ENCODE data around the gene HMX2.
A peak's percentile ranks its signal among the peaks of the same experiment; 100 is the strongest.
"Not testable (repeated sequence)": the region's sequence is repeated elsewhere in the genome, so short reads cannot be mapped to it uniquely, and the experiment has no call there.

The HMX2 gene

DNA sequence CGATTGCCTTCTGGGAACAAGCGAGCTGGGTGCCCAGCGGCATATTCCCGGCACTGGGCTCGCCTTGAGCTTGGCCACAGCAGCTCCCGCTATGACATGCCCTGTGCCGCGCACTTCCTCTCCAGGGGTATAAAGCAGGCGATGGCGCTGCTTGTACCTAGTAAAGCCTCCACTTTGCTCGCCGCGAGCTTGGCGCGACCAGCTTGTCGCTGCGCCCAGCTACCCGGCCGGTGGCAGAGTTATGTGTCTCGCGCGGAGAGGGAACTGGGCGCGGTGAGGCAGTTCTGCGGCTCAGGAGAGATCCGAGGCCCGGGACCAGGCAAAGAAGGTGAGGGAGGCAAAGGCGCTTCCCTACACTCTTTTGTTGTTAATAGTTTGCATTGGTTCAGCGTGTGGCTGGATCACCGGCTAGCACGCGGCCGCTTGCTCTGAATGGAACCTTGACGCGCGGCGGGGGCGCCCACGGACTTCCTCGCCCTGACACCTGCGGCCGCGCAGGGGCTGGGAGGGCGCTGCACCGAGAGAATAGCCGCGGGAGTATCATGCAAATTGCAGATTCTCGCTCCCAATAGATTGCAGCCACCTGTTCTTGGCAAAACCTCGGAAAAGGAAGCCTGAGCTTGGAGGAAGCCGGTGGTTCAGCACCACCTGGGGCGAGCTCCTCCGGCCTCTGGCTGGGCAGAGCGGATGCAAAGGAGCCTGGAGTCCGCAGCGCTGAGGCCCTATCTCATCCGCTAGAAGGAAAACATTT lies 3.2 kb downstream of the HMX2 start:
- no peak for DNase-seq (ENCODE audit: low read depth, low spot score)

DNA sequence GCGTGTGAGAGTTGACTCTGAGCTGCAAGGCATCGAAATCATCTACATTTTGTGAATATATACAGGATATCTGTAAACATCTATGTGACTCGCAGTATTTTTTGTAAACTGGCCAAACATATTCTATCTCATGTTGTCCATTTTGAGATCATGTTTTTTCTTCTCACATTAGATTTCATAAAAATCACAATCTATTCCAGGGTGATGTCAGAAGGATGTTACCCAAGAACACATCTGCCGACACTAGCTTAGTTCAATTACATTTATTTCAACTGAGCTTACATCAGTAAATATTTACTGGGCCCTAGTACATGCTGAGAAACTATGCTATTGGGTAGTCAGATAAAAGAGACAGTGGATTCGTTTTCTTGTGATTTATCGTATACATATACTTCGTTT lies 3.8 kb downstream of the HMX2 start:
- no peak for DNase-seq (ENCODE audit: low read depth, low spot score)

DNA sequence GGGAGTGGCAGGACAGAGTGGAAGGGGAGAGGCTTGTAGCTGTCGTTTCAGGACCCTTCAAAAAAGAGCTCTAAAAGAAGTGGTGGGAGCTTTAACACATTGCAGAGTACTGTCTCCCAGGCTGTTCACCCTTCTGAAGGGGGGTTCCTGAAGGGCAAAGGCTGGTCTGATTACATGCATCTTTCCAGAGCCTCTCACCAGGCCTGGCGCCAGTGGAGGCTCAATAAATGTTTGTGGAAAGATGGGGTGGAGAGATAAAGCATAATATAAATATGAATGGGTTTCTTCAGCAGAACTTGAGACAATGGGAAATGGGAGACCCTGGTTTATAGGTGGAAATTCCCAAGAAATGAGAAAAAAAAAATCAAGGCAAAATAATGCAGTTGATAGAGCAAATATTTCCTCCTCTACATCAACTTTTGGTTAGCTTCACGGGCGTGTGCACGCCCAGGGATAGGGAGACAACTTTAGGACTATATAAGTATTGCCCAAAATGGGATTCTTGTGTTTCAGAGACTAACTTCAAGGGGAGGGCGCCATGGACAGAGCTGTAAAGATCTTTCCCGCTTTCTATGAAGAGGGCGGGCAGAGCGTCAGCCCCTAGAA lies 5.7 kb downstream of the HMX2 start:
- no peak for DNase-seq (ENCODE audit: low read depth, low spot score)

DNA sequence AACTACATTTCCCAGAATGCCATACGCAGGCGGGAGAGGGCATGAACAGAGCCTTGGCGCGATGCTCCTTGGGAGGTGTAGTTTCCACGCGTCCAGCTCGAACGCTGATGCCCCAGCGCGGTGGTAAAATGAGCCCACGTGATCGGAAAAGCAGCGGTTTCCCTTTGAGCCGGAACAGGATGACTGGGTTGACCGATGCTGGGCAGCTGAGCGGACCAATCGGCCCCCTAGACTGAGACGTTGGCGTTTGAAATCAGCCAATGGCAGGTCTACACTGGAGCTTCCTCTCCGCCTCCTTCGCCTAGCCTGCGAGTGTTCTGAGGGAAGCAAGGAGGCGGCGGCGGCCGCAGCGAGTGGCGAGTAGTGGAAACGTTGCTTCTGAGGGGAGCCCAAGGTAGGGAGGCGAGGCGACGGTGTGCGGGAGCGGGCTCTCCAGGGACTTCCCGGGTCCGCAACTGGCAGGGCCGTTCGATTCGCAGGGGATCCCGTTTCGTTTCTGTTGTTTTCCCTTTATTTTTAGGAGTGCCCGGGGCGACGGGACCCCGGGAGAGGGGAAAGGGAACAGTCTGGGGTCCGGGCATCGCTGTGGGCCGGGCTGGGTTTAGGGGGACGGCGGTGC lies 6.3 kb downstream of the HMX2 start, which contains the start of gene BUB3:
BUB3 (plus strand) TSS at position 311 of the 619 bp plus-strand sequence. CDS start 516 bp downstream, outside the sequence.
- DNase-seq (ENCODE audit: low read depth, low spot score) = peak; percentile 99

DNA sequence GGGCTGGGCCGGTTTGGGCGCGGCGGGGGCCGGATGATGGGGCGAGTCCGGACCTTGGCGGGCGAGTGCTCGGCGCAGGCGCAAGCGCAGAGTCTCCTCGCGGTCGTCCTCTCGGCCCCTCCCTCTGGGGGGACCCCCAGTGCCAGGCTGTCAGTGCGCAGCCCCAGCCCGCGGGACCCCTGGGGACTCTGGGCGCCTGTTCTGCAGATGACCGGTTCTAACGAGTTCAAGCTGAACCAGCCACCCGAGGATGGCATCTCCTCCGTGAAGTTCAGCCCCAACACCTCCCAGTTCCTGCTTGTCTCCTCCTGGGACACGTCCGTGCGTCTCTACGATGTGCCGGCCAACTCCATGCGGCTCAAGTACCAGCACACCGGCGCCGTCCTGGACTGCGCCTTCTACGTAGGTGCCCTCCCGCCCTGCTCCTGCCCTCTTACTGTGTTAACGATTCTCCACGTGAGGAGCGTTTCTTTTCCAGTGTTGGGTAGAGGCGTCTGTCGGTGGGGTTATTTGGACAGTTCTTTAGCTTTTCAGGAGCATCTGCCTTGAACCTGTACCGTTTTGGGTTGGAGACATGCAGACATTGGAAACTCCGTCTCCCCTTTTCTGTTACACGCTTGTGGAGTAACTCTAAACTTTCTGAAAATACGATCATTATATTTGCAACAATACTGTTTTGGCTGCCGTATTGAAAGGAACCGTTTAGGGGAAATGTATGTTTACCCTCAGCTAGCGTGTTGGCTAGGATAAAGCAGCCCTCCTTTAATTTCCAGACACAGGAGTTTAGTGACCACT lies 7.0 kb downstream of the HMX2 start:
- no peak for DNase-seq (ENCODE audit: low read depth, low spot score)

DNA sequence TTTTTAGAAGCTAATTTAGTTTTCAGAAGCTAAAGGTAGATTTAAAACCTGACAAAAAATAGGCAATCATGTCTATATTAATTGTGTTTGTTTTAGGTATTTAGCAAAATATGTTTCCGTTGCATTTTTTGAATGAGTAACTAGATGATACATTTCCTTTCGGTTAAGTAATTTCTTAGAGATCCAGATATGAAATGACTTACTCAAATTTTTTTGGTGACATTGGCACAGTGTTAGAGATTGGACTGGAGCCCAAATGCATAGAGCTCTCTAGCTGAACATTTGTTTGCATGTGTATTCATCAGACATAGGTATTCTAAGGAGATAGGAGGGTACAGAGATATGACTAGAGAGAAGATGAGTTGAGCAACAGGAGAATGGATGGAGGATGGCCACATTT lies 8.1 kb downstream of the HMX2 start:
- no peak for DNase-seq (ENCODE audit: low read depth, low spot score)

DNA sequence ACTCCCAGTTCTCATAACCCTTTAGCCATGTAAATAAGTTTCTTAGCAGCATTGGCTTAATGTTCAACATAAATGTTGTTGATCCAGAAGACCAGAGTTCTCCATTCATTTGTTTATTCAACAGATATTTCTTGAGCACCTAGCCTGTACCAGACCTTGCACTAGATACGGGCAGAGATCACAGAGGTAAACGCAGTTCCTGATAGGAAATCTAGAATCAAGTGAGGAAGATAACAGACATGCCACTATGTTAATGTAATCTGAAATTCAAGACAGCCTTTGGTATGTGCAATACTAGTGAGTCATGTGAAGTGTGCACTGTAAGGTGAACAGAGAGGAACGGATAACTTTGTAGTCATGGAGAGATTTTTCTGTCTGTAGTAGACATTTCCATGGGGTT lies 9.3 kb downstream of the HMX2 start:
- DNase-seq (ENCODE audit: low read depth, low spot score) = no peak

DNA sequence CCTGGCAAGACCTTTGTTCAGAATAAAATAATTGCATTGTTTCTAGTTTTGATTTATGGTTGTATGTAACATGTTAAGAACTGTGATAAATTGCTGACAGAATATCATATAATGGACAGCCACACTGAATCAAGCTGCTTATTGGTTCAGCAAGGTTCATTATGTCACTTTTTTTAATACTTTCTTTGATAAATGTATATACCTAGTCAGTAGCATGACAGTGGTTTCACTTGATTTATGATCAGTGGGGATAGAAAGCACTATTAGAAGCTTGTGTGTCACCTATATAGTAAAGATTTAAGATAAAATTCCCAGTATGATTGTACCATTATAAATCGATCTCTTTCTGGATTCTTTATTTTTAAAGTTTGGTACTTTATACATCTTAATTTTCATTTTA lies 10.7 kb downstream of the HMX2 start:
- no peak for DNase-seq (ENCODE audit: low read depth, low spot score)

DNA sequence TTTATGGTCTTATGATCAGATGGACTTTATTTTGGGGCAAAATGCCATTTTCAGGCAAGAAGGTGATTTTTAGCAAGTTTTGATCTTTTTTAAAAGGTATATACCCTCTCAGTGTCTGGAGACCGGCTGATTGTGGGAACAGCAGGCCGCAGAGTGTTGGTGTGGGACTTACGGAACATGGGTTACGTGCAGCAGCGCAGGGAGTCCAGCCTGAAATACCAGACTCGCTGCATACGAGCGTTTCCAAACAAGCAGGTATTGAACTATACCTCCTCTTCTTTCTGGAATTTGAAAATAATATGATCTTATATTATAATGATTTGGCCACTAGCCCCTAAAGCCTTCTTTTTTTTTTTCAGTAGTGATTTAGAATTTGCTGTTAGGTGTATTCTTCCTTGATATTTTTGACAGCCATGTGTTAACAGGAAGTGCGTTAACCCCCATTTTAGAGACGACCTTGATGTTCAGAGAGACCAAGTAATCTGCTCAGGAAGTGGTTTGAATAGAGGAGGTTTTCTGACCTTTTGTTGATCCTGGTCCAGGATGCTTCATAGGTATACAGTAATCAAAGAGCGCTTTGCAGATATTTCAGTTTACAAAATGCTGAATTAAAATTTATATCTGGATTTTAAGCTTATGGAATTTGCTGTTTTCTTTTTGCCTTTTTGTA lies 12.5 kb downstream of the HMX2 start:
- DNase-seq (ENCODE audit: low read depth, low spot score) = no peak

DNA sequence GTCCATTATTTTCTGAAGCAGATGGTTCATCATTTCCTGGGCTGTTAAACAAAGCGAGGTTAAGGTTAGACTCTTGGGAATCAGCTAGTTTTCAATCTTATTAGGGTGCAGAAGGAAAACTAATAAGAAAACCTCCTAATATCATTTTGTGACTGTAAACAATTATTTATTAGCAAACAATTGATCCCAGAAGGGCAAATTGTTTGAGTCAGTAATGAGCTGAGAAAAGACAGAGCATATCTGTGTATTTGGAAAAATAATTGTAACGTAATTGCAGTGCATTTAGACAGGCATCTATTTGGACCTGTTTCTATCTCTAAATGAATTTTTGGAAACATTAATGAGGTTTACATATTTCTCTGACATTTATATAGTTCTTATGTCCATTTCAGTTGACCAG lies 16.4 kb downstream of the HMX2 start:
- no peak for DNase-seq (ENCODE audit: low read depth, low spot score)

DNA sequence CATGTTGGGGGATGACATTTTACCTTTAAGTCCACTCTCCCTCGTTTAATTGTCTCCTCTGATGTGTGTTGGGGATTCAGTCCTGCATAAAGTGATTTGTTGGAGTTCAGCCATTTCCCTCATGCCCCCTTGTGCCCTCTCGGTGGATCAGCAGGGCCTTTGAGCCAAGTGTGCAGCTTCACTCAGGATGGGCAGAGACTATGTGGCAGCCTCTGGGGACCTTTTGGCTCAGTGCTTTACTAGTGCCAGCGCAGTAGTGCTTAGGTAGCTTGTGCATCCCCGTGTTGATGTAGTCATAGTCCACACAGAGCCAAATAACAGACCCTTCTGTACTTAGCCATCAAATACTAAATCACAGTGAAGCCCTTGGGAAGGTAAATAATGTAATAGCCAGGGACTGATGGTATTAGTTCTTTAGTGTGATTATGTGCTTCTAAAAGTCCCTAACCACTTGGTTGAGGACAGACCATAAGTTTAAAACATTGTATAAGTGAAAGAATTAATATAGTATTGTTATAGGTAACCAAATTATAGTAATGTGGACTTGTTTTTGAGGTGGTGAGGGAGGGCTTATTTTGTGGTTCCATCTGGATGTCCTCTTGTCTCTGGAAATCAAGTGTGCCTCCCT lies 17.6 kb downstream of the HMX2 start:
- no peak for DNase-seq (ENCODE audit: low read depth, low spot score)

DNA sequence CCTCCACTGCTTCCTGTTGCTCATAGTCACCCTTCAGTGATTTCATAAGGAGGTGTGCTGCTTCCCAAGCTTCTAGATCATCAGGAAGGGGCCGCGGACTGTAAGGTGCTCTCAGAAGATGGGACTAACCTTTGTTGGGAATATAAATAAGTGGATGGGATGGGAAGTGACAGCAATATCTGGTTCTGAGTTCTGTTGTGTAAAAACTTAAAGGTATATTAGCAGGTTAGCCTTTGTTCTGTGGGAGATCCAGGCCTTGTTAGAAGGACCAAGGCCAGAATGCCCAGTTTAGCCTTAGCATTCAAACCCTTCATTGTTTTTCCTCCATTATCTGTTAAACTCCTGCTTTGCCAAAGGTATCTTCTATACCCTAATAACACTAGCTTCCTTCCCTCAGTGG lies 18.7 kb downstream of the HMX2 start:
- DNase-seq (ENCODE audit: low read depth, low spot score) = no peak

DNA sequence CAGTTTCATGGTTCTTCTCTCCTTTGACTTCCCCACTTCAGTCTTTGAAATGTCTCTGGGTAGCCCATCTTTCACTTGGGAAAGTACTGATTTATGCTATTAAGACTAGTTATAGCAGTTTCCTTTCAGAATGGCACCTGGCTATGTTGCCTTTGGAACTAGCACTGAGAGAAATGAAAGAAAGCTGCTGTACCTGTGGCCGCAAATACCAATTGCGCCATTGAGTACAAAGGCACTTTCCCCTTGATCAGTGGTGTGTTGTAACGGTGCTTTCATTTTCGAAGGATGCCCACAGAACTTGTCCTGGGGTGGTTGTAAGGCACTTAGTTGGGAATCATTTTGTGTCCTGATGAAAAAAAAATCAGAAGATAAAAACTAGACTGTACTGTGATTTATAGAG lies 23.0 kb downstream of the HMX2 start:
- DNase-seq (ENCODE audit: low read depth, low spot score) = no peak

DNA sequence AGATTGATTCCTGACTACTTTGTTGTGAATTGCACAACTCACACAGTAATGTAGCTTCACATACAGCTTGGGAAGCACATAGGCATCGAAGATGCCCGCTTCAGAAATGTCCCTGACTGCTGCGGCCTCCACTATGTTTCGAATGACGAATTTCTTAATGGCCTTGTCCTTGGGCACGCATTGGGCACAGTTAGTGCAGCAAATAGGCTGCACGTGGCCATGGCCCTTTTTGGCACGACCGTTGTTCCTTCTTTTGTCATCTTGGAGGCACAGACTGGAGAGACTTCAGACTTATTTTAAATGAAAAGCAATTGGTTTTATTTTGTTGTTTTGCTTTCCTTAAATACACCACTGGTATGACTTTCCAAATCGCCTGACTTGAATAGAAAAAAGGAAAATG lies 23.7 kb downstream of the HMX2 start:
- DNase-seq (ENCODE audit: low read depth, low spot score) = not testable (repeated sequence)

DNA sequence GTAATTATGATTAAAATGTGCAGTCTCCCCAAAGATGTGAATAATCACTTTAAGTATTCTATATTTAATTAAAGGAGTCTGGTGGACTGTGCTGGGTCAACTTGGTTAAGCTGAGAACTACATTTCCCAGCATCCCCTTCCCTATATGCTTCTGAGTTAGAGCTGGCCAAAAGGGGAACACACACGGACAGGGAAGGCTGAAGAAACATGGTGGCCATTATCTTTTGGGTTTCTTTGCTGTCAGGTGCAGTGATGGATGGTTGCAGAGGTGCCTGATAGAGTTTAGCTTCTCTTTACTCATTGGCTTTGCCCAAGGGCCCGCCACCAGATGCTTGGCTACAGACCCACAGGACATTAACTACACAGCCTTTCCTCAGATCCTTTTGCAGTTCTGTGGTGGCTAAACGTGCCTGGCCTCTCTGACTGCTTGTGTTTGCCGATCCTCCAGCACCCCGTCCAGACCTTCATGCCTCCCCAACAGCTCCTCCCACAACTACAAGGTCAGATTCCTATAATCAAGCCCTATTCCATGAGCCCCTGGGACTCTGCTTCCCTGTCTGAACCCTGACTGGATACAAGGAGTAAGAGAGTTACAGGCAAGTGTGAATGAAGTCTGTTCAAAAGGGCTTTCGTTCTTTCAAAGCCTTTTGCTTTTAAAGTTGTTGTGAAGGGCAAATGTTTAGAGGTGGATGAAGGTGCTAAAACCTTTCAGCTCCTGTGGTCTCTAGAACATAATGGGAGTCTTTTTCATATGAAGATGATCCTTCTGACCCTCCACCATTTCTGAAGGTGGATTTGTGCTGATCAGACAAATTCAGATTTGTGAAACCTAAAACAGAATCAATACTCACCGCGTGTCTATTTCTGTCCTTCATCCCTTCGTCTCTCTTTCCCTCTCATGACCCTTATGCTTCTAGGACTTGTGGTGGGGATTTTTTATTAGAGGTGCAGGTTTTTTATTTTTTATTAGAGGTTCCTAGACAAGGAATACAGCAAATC lies 27.8 kb downstream of the HMX2 start:
- DNase-seq (ENCODE audit: low read depth, low spot score) = no peak

DNA sequence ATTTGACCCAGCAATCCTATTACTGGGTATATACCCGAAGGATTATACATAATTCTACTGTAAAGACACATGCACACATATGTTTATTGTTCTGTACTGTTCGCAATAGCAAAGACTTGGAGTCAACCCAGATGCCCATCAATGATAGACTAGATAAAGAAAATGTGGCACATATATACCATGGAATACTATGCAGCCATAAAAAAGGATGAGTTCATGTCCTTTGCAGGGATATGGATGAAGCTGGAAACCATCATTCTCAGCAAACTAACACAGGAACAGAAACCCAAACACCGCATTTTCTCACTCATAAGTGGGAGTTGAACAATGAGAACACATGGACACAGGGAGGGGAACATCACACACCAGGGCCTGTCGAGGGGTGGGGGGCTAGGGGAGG lies 30.5 kb downstream of the HMX2 start:
- DNase-seq (ENCODE audit: low read depth, low spot score) = not testable (repeated sequence)

DNA sequence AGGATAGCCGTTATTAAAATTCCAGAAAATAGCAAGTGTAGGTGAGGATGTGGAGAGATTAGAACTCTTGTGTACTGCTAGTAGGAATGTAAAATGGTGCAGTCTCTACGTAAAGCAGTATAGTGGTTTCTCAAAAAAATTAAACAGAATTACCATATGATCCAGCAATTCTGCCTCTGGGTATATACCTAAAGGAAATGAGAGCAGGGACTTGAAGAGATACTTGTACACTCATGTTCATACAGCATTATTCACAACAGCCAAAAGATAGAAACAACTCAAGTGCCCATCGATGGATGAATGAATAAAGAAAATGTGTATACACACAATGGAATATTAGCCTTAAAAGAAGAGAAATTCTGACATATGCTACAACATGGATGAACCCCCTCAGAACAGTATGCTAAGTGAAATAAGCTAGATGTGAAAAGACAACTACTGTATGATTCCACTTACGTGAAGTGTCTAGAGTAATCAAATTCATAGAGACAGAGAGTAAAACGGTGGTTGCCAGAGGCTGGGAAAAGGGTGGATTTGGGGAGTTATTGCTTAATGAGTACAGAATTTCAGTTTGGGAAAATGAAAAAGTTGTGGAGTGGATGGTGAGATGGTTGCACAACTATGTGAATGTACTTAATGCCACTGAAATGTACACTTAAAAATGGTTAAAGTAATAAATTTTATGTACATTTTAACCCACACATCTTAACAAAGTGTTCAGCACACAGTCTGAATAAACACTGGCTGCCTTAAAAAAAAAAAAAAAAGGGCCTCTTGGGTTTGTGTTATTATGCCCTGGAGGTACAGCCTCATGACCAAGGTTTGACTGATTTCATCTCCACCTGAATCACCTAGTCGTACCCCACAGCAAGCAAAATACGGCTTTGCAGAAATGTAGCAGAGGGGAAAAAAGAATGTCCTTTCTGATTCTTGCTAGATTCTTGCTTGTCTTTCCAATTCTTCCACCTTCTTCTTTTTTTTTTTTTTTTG lies 32.5 kb downstream of the HMX2 start:
- DNase-seq (ENCODE audit: low read depth, low spot score) = no peak

DNA sequence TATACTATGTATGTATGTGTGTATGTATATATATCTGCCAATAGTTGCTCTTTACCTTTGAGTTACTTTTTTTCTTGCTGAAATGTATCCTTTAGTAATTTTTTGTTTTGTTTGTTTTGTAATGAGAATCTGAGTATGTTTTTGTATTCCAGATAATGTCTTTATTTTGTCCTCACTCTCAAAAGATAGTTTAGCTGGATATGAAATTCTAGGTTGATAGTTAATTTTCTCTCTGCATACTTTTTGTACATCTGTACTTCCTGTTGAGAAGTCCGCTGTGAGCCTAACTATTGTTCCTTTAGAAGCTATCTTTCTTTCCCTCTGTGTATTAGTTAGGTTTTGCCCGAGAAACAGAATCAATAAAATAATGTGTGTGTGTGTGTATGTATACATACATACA lies 35.8 kb downstream of the HMX2 start:
- DNase-seq (ENCODE audit: low read depth, low spot score) = no peak

DNA sequence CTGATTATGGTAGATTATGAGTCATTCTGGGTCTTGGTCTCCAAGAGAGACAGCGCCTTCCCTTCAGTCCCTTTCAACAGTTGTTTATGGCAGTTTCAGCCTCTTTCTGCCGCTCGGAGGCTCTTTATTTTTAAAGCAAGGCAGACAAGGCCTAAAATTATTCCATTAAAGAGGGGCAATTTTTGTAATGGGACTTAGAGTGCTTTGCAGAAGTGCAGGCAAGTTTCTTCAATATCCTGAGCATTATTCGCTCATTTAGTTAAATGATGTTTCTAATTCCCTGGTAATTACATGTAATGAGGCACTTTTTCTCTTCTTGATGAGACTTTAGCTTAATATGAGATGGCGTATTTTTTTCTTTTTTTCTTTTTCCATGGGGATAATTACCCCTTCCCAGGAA lies 39.8 kb downstream of the HMX2 start:
- no peak for DNase-seq (ENCODE audit: low read depth, low spot score)

Measured in smooth muscle cell of the brain vasculature (primary cell).